Activated effector memory CD4-positive, alpha-beta T cell treated with anti-CD3 and anti-CD28 coated beads, Interleukin-2, amount 50 U/mL, for 16 hours (primary cell): Measurements from ENCODE around the gene FHIP1B.

ENCODE experiments used
- DNase-seq: peaks from one replicate; pipeline ENCODE4 v3.0.0-alpha.2; 2020

FHIP1B gene

GRCh38 chr11:6237761-6238302 lies 3.4 kb upstream of the FHIP1B start:
- no peak for DNase-seq

DNA sequence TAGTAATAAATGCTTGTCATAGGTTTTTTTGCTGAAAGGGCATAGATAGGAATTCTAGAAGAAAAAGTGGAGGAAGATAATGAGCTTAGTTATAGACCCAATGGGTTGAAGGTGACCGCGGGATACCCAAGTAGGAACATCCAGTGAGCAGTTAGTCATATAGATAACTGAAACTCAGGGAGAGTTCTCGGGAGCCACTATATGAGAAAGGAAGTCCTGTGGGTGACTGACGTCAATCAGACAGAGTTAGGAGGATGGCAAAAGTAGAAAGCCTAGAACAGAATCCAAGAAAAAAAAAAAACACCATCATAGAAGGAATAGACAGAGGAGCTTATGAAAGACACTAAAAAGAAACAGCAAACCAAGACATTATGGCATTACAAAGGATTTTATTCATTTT lies 2.8 kb upstream of the FHIP1B start:
- no peak for DNase-seq

DNA sequence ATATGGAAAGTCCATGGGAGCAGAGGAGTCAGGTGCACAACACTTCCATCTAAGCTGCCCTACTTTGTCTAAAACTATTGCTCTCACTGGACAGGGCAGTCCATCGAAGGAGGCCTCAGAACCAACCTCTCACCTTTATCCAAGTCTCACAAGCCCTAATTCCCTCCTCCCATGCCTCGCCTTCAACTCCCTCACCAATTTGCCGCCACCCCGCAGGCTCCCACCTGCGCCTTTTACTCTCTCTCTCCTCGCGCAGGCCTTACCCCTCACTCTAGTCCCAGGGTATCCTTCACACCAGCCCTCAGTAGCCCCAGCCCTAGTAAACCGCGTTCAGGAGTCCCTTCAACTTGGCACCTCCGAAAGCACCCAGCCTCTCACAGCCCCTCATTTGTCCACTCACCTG lies 451 bp downstream of the FHIP1B start:
- DNase-seq = no peak

- no peak for DNase-seq
These were observed 1.5 kb downstream of the FHIP1B start for GRCh38 chr11:6232899-6233298.

DNA sequence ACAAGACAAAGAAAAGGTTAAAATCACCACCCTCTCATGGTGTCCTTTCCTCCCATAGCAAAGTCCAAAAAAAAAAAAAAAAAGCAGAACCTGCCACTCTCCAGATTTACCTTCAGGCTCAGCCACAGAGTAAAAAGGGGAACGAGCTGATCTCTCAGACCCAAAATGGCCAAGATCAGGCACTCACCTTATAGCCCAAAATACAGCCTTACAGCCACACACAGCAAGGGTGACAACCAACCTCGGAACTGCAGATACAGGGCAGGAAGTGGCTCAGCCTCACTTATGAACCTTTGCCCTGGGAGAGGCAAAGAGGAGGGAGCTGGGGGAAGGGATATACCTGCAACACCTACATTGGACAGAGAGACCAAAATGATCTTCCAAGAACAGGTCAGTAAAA lies 4.5 kb downstream of the FHIP1B start:
- DNase-seq = no peak

DNA sequence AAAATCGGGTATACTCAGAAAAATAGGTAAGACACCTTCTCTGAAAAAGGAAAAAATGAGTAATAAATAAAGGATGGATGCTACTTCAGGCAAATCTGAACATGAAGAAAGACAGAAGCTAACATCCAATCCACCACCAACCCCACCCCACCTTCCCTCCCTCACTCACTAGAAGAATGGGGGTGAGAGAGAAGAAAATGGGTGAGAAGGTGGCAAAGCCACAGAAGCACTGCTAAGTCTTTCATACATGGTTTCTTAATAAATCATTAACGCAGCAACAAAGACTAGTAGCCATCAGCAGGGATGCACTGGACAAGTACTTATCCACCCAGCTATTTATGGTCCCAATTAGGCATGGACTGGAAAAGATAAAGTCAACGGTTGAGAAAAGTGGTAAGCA lies 5.9 kb downstream of the FHIP1B start:
- no peak for DNase-seq

- no peak for DNase-seq
These were observed 8.5 kb downstream of the FHIP1B start for GRCh38 chr11:6225896-6226295.

DNA sequence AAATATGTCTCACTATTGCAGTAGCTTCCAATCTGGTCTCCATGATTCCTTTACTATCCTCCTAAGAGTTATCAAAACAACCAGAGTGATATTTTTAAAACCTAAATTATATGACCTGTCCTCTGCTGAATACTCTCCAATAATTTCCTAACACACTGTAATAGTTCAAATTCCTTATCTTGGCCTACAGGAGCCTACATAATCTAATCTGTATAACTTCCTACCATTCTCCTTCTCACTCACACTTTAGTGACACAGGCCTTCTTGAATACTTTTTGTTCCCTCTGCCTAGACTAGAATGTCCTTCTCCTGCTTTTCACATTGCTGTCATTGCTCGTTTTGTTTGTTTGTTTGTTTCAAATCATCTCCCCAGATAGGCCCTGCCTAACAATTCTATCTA lies 9.4 kb downstream of the FHIP1B start:
- no peak for DNase-seq

GRCh38 chr11:6224421-6224820 lies 10.0 kb downstream of the FHIP1B start:
- DNase-seq = no peak

GRCh38 chr11:6223854-6224253 lies 10.6 kb downstream of the FHIP1B start:
- DNase-seq = no peak

DNA sequence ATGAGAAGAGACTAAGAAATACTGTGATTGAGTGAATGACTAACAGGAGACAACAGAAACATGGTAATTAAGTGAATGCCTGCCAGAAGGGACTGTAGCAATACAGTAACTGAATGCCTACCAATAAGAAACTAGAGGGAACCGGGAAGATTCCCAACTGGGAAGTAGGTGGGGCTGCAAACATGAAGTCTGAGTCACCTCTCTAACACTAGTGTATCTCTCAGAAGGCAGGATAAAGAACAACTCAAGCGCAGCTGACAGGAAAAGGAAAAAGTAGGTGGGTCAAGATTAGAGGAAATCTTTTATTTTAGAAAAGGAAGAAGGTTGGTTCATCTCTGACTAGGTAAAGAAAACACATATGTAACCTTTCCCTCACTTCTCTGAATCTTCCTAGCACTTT lies 15.1 kb downstream of the FHIP1B start:
- no peak for DNase-seq

GRCh38 chr11:6217722-6218121 lies 16.7 kb downstream of the FHIP1B start:
- DNase-seq = no peak

- DNase-seq = no peak
These were observed 17.9 kb downstream of the FHIP1B start for GRCh38 chr11:6216501-6216900.

GRCh38 chr11:6214530-6214929 lies 19.9 kb downstream of the FHIP1B start:
- DNase-seq = no peak

DNA sequence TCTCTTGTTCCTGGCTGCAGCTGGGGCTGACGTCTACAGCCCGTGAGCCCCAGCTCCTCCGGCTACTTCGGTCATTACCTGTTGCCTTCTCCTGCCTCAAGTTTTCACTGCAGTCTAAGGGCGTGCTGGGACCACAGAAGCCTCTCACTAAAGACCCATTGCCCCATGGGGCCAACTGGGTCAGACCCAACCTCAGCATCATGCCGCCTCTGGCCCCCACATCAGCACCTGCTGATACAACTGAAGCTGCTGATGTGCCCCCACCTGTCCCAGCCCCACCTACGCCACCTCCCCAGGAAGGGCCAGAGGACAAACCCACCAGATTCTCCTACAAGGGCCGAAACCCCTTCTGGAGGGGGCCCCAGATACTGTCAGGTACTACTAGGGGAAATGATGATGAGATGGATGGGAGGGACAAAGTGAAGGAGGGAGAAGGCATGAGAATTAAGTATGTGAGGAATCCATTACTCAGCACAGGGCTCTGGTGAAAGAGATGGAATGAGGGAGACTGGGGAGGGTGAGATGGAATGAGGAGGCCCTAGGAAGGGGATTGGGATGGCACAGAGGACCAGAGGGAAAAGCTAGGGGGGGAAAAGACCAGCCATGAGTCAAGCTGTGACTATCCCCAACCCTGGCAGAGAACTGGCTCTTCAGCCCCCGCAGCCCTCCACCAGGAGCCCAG lies 24.0 kb downstream of the FHIP1B start:
- no peak for DNase-seq

DNA sequence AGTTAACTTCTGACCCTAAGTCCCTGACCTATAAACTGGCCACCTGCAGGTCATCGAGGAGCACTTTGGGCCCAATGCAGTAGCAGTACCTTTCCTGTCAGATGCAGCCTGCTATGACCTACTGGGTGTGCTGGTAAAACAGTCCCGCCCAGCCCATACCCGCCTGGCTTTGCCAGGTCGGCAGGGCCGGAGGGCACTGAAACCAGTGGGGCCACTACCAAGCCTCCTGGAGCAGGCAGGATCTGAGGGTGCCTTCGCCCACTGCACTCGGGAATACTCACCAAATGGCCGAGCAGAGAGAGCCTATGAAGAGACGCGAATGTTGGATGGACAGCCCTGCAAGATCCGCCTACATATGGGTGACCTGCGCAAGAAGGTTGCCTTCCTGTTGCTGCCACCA lies 24.6 kb downstream of the FHIP1B start:
- DNase-seq = no peak

GRCh38 chr11:6206456-6207180 lies 27.8 kb downstream of the FHIP1B start:
- no peak for DNase-seq

DNA sequence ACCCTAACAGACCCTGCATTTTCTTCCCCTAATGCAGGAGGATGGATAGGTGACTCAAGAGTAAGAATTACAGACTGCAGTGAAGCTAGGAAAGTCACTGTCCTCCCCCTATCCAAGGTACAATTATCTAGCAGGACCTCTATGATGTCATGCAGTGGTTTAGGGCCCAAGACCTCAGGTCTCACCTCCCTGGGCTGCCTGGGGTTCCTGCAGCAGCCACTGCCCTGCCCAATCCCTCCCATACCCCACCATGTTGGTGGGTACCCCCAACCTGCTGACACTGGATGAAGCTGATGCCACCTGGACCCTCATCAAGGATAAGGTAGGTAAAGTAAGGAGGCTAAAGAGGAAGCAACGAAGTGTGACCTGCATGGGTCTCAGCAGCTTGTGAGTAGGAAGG lies 29.1 kb downstream of the FHIP1B start, which contains the start of gene C11orf42:
TSS of gene C11orf42 (plus strand) at position 192 of the 400 bp plus-strand sequence. CDS start at position 251, 59 bp downstream.
- DNase-seq = no peak

DNA sequence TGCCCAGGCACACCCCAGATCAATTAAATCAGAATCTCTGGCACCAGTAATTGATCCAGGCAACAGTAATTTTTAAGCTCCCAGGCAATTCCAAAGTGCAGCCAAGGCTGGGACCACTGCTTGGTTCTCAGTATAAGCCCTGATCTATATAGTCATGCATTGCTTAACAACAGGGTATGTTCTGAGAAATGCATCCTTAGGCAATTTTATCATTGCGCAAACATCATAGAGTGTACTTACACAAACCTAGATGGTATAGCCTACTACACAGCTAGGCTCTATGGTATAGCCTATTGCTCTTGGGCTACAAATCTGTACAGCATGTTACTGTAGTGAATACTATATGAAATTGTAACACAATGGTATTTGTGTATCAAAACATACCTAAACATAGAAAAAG lies 29.7 kb downstream of the FHIP1B start:
- no peak for DNase-seq

DNA sequence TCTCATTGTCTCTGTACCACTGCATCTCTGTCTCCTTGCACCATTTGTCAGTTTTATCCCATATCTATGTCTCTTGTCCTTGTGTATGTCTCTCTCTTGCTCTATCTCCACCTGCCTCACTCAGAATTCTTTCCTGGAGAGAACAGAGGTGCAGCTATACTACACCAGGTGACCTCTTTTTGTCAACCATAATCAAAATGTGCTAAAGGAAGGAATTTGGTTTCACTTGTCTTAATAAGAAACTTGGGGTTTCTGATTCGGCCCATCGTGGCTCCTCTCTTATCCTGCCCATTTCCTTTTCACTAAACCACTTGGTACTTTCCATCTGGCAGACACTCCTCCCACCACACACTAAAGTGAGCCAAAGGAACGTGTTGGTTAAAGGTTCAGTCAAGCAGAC lies 31.1 kb downstream of the FHIP1B start:
- no peak for DNase-seq

DNA sequence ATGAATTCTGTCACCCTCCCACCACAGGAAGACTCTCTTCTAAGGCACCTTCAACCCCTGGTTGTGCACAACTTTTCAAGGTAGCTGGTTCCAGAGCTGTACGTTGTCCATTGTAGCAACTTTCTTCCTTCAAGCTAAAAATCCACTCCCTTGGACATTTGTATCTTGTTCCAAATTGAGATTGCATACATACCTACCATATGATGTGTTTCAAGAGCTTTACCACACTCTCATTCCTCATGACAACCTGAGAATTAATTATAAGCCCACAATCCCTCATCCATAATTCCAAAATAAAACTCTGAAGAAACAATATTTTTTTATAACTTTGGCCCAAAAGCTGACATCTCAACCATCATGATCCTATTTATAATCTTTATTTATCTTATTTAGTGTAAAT lies 32.4 kb downstream of the FHIP1B start:
- DNase-seq = no peak

GRCh38 chr11:6201481-6201880 lies 33.0 kb downstream of the FHIP1B start:
- DNase-seq = no peak

DNA sequence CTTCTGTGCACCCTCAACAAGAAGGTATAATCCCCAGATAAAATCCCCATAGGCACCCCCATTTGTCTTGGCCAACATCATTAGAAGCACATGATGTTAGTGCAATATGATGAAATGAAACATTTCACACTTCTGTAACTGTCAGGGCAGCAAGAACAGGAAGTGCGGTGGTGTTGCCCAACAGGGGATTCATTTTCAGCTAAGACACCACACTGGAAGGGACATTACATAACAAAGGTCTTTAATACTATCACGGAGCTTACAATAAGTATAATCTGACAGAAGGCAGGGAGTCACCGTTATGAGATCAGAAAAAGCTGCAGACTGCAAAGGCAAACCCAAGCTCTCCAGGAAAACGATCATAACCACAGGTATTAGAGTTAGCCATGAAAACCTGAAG lies 33.5 kb downstream of the FHIP1B start:
- DNase-seq = no peak

DNA sequence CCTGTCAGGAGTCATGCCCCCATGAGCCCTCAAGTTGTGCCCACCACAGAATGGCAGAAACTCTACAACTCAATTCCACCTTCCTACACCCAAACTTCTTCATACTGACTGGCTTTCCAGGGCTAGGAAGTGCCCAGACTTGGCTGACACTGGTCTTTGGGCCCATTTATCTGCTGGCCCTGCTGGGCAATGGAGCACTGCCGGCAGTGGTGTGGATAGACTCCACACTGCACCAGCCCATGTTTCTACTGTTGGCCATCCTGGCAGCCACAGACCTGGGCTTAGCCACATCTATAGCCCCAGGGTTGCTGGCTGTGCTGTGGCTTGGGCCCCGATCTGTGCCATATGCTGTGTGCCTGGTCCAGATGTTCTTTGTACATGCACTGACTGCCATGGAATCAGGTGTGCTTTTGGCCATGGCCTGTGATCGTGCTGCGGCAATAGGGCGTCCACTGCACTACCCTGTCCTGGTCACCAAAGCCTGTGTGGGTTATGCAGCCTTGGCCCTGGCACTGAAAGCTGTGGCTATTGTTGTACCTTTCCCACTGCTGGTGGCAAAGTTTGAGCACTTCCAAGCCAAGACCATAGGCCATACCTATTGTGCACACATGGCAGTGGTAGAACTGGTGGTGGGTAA lies 35.1 kb downstream of the FHIP1B start, which contains the start of gene OR52W1:
TSS of gene OR52W1 (plus strand) at position 51 of the 637 bp plus-strand sequence. CDS start at position 51, 0 bp downstream.
- DNase-seq = no peak
